HCT116 (cell line): Measurements from ENCODE around the gene DDHD1. TPM values are rescaled to one million over a fixed set of nuclear protein-coding genes. Genes with fewer than 3 reads are reported as not detected.

ENCODE experiments used
- ATAC-seq: fragments of 200-7000 bp; cut with Tn5 transposase; 2 replicates; pipeline ENCODE4 v1.9.1; 2020; ENCODE audit warnings: mild to moderate bottlenecking, moderate library complexity
- BruUV-seq: library from RNA; stranded (reverse); fragments of 400-500 nt; replicated peaks from 2 replicates; lab custom pipeline; 2021; lab: Mats Ljungman, UMichigan
- CTCF ChIA-PET: fragments of 300-600 bp; sonication (Branson Sonifier 250); formaldehyde crosslinking; loops from one replicate; lab custom pipeline; 2021; ENCODE audit warnings: antibody characterized with exemption; lab: Charles Lee
- POLR2A ChIA-PET: fragments of 300-600, 350-600 bp; sonication (Branson Sonifier 250); formaldehyde crosslinking; loops from one replicate; lab custom pipeline; 2021; ENCODE audit warnings: antibody characterized with exemption; lab: Charles Lee
- RAD21 ChIA-PET, 2 experiments: fragments of 300-600 bp; sonication (Branson Sonifier 250); formaldehyde crosslinking; loops; one replicate each; lab custom pipeline; 2023; ENCODE audit warnings: low total read pairs in 2 of 2; ENCODE audit not compliant: uncharacterized antibody in 2 of 2, unreplicated experiment in 2 of 2, low non-redundant PET in 1 of 2; lab: Charles Lee
- DNase-seq: peaks from one replicate; pipeline ENCODE4 v3.0.0-alpha.2; 2010; ENCODE audit warnings: low read depth, low spot score
- H2AFZ ChIP-seq: fragments of 200-600 bp; shearing (Covaris generic), sonication (generic); 2 replicates; pipeline ENCODE4 v1.6.1; 2017; ENCODE audit warnings: low read depth, mixed run types, mixed read lengths, antibody characterized with exemption, low read length; ENCODE audit not compliant: poor library complexity, severe bottlenecking
- H3K27ac ChIP-seq: 2 replicates; pipeline ENCODE4 v1.5.1; 2012; ENCODE audit warnings: low read depth, low read length
- H3K27me3 ChIP-seq: fragments of 200-600 bp; sonication (generic); 2 replicates; pipeline ENCODE4 v1.6.1; 2016; ENCODE audit warnings: mixed run types, low read length, mixed read lengths; ENCODE audit not compliant: insufficient read depth
- H3K36me3 ChIP-seq, 2 experiments: fragments of 200-500 bp in 1 of 2; fragments of 200-600 bp in 1 of 2; sonication (Bioruptor generic) in 1 of 2; sonication (generic) in 1 of 2; 2 replicates each; pipeline versions ENCODE4 v1.5.1 to v1.6.1; 2014 to 2016; ENCODE audit warnings: low read length in 2 of 2, inconsistent platforms in 1 of 2, mixed read lengths in 1 of 2, mixed run types in 1 of 2; ENCODE audit not compliant: insufficient read depth in 2 of 2, control insufficient read depth in 1 of 2
- H3K4me1 ChIP-seq, 2 experiments: fragments of 200-600 bp in 1 of 2; sonication (generic) in 1 of 2; 2 replicates each; pipeline versions ENCODE4 v1.5.1 to v1.6.1; 2012 to 2017; ENCODE audit warnings: low read length in 2 of 2, inconsistent platforms in 1 of 2, mild to moderate bottlenecking in 1 of 2, mixed read lengths in 1 of 2, mixed run types in 1 of 2, moderate library complexity in 1 of 2; ENCODE audit not compliant: insufficient read depth in 2 of 2, control insufficient read depth in 1 of 2
- H3K4me2 ChIP-seq: fragments of 200-600 bp; sonication (generic); 2 replicates; pipeline ENCODE4 v1.6.1; 2017; ENCODE audit warnings: mixed run types, low read length, mixed read lengths
- H3K4me3 ChIP-seq, 2 experiments: fragments of 200-600 bp in 1 of 2; sonication (generic) in 1 of 2; replicated peaks in 1 of 2; 2 replicates each; pipeline ENCODE4 v1.5.1; 2011 to 2016; ENCODE audit warnings: low read length in 2 of 2, control low read depth in 1 of 2, low read depth in 1 of 2, mild to moderate bottlenecking in 1 of 2, mixed read lengths in 1 of 2, mixed run types in 1 of 2
- H3K79me2 ChIP-seq: fragments of 200-600 bp; sonication (generic); 2 replicates; pipeline ENCODE4 v1.6.1; 2017; ENCODE audit warnings: mild to moderate bottlenecking, mixed run types, low read length, moderate library complexity, mixed read lengths; ENCODE audit not compliant: insufficient read depth
- H3K9ac ChIP-seq: fragments of 200-600 bp; sonication (generic); 2 replicates; pipeline ENCODE4 v1.6.1; 2016; ENCODE audit warnings: low read length, mixed read lengths
- H3K9me2 ChIP-seq: fragments of 200-600 bp; sonication (generic), shearing (Covaris generic); 2 replicates; pipeline ENCODE4 v1.6.1; 2017; ENCODE audit warnings: mixed run types, mild to moderate bottlenecking, moderate library complexity; ENCODE audit not compliant: insufficient read depth
- H3K9me3 ChIP-seq, 2 experiments: fragments of 200-500 bp in 1 of 2; fragments of 200-600 bp in 1 of 2; sonication (Bioruptor generic) in 1 of 2; sonication (generic) in 1 of 2; 2 replicates each; pipeline ENCODE4 v1.6.1; 2014 to 2017; ENCODE audit warnings: low read length in 2 of 2, mixed read lengths in 2 of 2, inconsistent platforms in 1 of 2, low read depth in 1 of 2, mild to moderate bottlenecking in 1 of 2, mixed run types in 1 of 2, moderate library complexity in 1 of 2; ENCODE audit not compliant: control insufficient read depth in 1 of 2, insufficient read depth in 1 of 2
- H4K20me1 ChIP-seq: fragments of 200-600 bp; sonication (generic), shearing (Covaris generic); 2 replicates; pipeline ENCODE4 v1.6.1; 2017; ENCODE audit warnings: mixed run types, mild to moderate bottlenecking, moderate library complexity; ENCODE audit not compliant: insufficient read depth
- CBX3 ChIP-seq: IDR thresholded peaks from 2 replicates; pipeline ENCODE4 v1.6.1; 2012; ENCODE audit warnings: low read depth
- CEBPB ChIP-seq: IDR thresholded peaks from 2 replicates; pipeline ENCODE4 v1.6.1; 2012; ENCODE audit warnings: low read depth
- EGR1 ChIP-seq: IDR thresholded peaks from 2 replicates; pipeline ENCODE4 v1.6.1; 2012; ENCODE audit warnings: low read depth
- ELF1 ChIP-seq: IDR thresholded peaks from 2 replicates; pipeline ENCODE4 v1.6.1; 2012; ENCODE audit warnings: low read depth, borderline replicate concordance
- EZH2 ChIP-seq: fragments of 200-600 bp; sonication (generic); IDR thresholded peaks from 2 replicates; pipeline ENCODE4 v1.6.1; 2017; ENCODE audit warnings: antibody characterized with exemption, mixed run types
- EZH2phosphoT487 ChIP-seq: fragments of 200-600 bp; IDR thresholded peaks from 2 replicates; pipeline ENCODE4 v1.6.1; 2018; ENCODE audit warnings: antibody characterized with exemption, borderline replicate concordance
- POLR2A ChIP-seq: IDR thresholded peaks from 2 replicates; pipeline ENCODE4 v1.7.0; 2011; ENCODE audit warnings: borderline replicate concordance; ENCODE audit not compliant: insufficient read depth, insufficient read length; ENCODE audit errors: extremely low read depth
- POLR2AphosphoS5 ChIP-seq: IDR thresholded peaks from 2 replicates; pipeline ENCODE4 v1.6.1; 2011; ENCODE audit warnings: mild to moderate bottlenecking, low read depth, low read length, moderate library complexity
- RAD21 ChIP-seq: IDR thresholded peaks from 2 replicates; pipeline ENCODE4 v1.6.1; 2012; ENCODE audit warnings: low read depth, mild to moderate bottlenecking
- SRF ChIP-seq: IDR thresholded peaks from 2 replicates; pipeline ENCODE4 v1.6.1; 2012; ENCODE audit warnings: low read depth
- TCF7L2 ChIP-seq: IDR thresholded peaks from 2 replicates; pipeline ENCODE4 v1.7.0; 2011; ENCODE audit warnings: borderline replicate concordance, inconsistent platforms; ENCODE audit not compliant: insufficient read depth, insufficient read length; ENCODE audit errors: extremely low read depth
- YY1 ChIP-seq: IDR thresholded peaks from 2 replicates; pipeline ENCODE4 v1.6.1; 2011; ENCODE audit warnings: low read length, low read depth, moderate library complexity, mild to moderate bottlenecking; ENCODE audit not compliant: insufficient replicate concordance; ENCODE audit errors: extremely low read depth
- intact Hi-C: fragments of 100-400 bp; cut with micrococcal nuclease; formaldehyde crosslinking; loops from 2 replicates; pipeline ENCODE4 v1.10.0; 2022
- total RNA-seq: library from RNA; stranded (reverse); gene quantifications from one replicate; pipeline ENCODE4 v1.2.1, GENCODE V29; 2021; ENCODE audit not compliant: unreplicated experiment
- TF ChIP-seq, protein P1 (sequence below): IDR thresholded peaks from 2 replicates; pipeline ENCODE4 v1.6.1; 2012
- TF ChIP-seq, protein P2 (sequence below): IDR thresholded peaks from 2 replicates; pipeline ENCODE4 v1.6.1; 2012; ENCODE audit warnings: low read depth
- TF ChIP-seq, protein P3 (sequence below): IDR thresholded peaks from 2 replicates; pipeline ENCODE4 v1.6.1; 2011; ENCODE audit warnings: mild to moderate bottlenecking, low read length, moderate library complexity; ENCODE audit not compliant: insufficient replicate concordance; ENCODE audit errors: extremely low read depth

The DDHD1 gene
- total RNA-seq, 1 experiment from 2014 or later, result 26.9 TPM

DNA sequence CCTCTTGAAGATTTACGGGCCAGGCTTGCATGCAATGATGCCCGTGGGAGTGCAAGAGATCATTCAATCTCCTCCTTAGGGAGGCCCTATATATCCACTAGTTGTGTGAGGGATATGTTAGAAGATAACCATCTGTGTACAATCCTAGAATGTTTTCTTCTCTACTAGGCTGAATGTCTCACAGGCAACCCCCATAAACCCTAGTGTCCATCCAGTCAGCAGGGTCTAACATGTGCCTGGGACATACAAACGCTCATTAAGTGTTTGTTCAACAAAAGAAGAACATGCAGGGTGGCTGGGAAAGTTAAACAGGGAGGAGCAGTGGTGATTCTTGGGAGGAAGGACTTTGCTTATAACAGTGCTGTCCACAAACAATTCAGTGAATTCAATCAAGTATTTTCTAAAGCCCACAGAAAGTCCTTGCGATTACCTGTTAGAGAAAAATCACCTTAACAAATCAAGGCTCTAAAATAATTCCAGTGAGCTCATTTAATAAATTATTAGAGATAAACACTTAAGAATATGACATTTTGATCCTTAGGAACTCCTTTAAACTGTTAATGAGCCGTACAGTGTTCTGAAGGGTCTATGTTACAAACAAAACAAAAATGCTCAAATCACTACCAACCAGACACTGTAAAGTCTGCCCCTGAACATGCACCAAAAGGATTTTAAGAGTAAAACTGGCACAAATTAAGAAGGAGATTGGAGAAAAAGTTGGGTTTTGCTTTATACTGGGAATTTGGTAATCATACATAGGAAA lies 105.6 kb downstream of the DDHD1 start:
- CTCF ChIA-PET, result no interaction called here
- no TSS peak for BruUV-seq
- peaks cover 8 to 10% of the 10 kb centered on the region in 2 experiments; a peak in 3 of 4 replicates for H3K36me3 ChIP-seq

DNA sequence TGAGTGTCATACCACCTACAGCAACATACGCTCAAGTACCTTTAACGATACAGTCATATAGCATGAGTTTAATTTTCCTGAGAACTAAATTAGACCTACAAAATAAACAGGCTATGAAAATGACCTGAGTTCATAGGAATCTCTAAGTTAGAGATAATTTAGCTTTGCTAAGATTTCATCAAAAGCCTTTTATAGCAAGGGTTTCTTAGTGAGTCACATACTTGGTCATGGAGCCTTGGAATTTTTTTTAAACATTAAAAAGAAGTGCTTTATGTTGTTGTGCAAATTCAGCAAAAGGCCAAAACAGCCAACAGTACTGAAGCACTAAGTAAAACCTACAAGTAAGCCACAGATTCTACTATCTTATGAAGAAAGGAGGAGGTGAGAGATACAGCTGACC lies 108.6 kb downstream of the DDHD1 start:
- Histone ChIP-seq H3K36me3 (peaks cover 13 to 19% of the 10 kb centered on the region in 2 experiments; a peak in 2 of 4 replicates), H3K79me2 (no peaks in the 10 kb centered on the region), H3K27ac (no peak overlapping the region), H3K27me3 (no peaks in the 10 kb centered on the region), H3K9me2 (no peaks in the 10 kb centered on the region), H3K9me3 (no peaks in the 10 kb centered on the region), H3K4me1 (no peaks in the 10 kb centered on the region), H3K4me3 (no peak overlapping the region), H4K20me1 (no peaks in the 10 kb centered on the region), H3K4me2 (no peak overlapping the region), H3K9ac (no peak overlapping the region), H2AFZ (no peak overlapping the region)
- ChIA-PET POLR2A (no interaction called here), CTCF (no interaction called here), RAD21 (no interaction called here)
- intact Hi-C loops, result loop anchor here (10.0 kb wide), 1 partner anchor 750 kb away; no protein-coding TSS in a partner anchor
- BruUV-seq, result no TSS peak
- DNase-seq (no peak), ATAC-seq (no peak)
- TF ChIP-seq EGR1 (no peak), EZH2 (no peak), RAD21 (no peak), POLR2AphosphoS5 (no peak), ELF1 (no peak), POLR2A (no peak), YY1 (no peak), EZH2phosphoT487 (no peak)
- TF ChIP-seq, protein P1, sequence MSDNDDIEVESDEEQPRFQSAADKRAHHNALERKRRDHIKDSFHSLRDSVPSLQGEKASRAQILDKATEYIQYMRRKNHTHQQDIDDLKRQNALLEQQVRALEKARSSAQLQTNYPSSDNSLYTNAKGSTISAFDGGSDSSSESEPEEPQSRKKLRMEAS, result no peak
- TF ChIP-seq, protein P2, sequence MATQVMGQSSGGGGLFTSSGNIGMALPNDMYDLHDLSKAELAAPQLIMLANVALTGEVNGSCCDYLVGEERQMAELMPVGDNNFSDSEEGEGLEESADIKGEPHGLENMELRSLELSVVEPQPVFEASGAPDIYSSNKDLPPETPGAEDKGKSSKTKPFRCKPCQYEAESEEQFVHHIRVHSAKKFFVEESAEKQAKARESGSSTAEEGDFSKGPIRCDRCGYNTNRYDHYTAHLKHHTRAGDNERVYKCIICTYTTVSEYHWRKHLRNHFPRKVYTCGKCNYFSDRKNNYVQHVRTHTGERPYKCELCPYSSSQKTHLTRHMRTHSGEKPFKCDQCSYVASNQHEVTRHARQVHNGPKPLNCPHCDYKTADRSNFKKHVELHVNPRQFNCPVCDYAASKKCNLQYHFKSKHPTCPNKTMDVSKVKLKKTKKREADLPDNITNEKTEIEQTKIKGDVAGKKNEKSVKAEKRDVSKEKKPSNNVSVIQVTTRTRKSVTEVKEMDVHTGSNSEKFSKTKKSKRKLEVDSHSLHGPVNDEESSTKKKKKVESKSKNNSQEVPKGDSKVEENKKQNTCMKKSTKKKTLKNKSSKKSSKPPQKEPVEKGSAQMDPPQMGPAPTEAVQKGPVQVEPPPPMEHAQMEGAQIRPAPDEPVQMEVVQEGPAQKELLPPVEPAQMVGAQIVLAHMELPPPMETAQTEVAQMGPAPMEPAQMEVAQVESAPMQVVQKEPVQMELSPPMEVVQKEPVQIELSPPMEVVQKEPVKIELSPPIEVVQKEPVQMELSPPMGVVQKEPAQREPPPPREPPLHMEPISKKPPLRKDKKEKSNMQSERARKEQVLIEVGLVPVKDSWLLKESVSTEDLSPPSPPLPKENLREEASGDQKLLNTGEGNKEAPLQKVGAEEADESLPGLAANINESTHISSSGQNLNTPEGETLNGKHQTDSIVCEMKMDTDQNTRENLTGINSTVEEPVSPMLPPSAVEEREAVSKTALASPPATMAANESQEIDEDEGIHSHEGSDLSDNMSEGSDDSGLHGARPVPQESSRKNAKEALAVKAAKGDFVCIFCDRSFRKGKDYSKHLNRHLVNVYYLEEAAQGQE, result no peak

More for the DNA sequence above, 105.6 kb downstream of the DDHD1 start:
- H4K20me1 ChIP-seq, result no peaks in the 10 kb centered on the region
- no peaks in the 10 kb centered on the region for H3K27me3 ChIP-seq
- TF ChIP-seq CBX3 (no peak), CEBPB (no peak), TCF7L2 (no peak), SRF (no peak)
- TF ChIP-seq, protein P3, sequence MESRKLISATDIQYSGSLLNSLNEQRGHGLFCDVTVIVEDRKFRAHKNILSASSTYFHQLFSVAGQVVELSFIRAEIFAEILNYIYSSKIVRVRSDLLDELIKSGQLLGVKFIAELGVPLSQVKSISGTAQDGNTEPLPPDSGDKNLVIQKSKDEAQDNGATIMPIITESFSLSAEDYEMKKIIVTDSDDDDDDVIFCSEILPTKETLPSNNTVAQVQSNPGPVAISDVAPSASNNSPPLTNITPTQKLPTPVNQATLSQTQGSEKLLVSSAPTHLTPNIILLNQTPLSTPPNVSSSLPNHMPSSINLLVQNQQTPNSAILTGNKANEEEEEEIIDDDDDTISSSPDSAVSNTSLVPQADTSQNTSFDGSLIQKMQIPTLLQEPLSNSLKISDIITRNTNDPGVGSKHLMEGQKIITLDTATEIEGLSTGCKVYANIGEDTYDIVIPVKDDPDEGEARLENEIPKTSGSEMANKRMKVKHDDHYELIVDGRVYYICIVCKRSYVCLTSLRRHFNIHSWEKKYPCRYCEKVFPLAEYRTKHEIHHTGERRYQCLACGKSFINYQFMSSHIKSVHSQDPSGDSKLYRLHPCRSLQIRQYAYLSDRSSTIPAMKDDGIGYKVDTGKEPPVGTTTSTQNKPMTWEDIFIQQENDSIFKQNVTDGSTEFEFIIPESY, result no peak
- ChIA-PET POLR2A (no interaction called here), RAD21 (no interaction called here)
- H3K79me2 ChIP-seq, result no peaks in the 10 kb centered on the region
- no peaks in the 10 kb centered on the region for H3K9me2 ChIP-seq
- no peak overlapping the region for H3K27ac ChIP-seq
- intact Hi-C loops, result loop anchor here (10.0 kb wide), 1 partner anchor 753 kb away; no protein-coding TSS in a partner anchor
- no peak overlapping the region for H2AFZ ChIP-seq
- no peak overlapping the region for H3K9ac ChIP-seq
- H3K4me2 ChIP-seq, result no peak overlapping the region
- H3K4me1 ChIP-seq, result no peaks in the 10 kb centered on the region
- DNase-seq (no peak), ATAC-seq (no peak)
- H3K9me3 ChIP-seq, result no peaks in the 10 kb centered on the region
- H3K4me3 ChIP-seq, result no peak overlapping the region
